HG03565 (cell line): Measurements from ENCODE around the gene ILDR2.

Source experiments
- ATAC-seq: cut with Tn5 transposase; IDR thresholded peaks from one replicate; pipeline ENCODE4 v1.9.1; 2021; ENCODE audit warnings: mild to moderate bottlenecking, moderate library complexity; ENCODE audit not compliant: unreplicated experiment

Gene ILDR2

GRCh38 chr1:166975361-166976129 lies at the start of gene ILDR2:
ILDR2 (minus strand) TSS chr1:166975540; CDS start chr1:166975268, 272 bp downstream.
- ATAC-seq, result peak; percentile 36

GRCh38 chr1:167022384-167022783 lies 47.0 kb upstream of the ILDR2 start:
- ATAC-seq, result no peak

DNA sequence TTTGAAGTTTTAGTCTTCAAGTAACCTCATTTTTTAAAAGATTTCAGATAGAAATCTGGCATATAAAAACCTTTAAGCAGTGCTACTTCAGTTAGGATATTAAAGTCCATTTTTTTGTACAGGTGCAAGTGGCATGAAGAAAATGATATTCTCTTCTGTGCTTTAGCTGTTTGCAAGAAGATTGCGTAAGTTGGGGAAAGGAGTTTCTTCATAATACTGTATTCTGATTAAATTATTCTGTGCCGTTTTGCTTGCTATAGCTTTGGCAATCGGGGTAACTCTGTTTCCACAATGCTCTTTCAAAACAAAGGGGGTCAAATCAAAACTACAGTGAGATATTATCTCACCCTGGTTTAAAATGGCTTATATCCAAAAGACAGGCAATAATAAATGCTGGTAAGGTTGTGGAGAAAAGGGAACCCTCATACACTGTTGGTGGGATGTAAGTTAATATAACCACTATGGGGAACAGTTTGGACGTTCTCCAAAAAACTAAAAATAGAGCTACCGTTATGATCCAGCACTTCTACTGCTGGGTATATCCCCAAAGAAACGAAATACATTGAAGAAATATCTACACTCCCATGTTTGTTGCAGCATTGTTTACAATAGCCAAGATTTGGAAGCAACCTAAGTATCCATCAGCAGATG lies 40.9 kb upstream of the ILDR2 start:
- no peak for ATAC-seq

- no peak for ATAC-seq
These were observed 38.0 kb upstream of the ILDR2 start for GRCh38 chr1:167013108-167013929.

- ATAC-seq, result no peak
These were observed 37.2 kb upstream of the ILDR2 start for GRCh38 chr1:167012570-167012969.

GRCh38 chr1:167011560-167012191 lies 36.3 kb upstream of the ILDR2 start:
- ATAC-seq, result no peak

DNA sequence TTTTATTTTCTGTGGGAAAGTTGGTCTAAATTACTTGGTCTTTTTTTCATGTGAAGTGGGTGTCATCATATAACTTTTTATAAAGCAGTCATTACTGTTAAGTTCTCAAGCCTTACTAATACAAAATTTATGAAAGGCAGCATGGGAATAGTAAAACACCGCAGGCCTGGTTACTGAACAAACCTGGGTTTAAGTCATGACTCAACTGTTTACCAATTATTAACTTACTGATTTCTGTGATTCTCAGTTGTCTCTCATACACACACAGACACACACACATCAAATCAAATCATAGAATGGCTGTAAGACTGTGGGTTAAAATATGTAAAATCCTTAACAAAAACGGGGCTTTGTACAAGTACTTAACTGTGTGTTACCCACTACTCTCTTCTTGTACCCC lies 28.4 kb upstream of the ILDR2 start:
- no peak for ATAC-seq

- no peak for ATAC-seq
These were observed 27.0 kb upstream of the ILDR2 start for GRCh38 chr1:167002354-167002753.

- ATAC-seq, result no peak
These were observed 25.2 kb upstream of the ILDR2 start for GRCh38 chr1:167000546-167000945.

DNA sequence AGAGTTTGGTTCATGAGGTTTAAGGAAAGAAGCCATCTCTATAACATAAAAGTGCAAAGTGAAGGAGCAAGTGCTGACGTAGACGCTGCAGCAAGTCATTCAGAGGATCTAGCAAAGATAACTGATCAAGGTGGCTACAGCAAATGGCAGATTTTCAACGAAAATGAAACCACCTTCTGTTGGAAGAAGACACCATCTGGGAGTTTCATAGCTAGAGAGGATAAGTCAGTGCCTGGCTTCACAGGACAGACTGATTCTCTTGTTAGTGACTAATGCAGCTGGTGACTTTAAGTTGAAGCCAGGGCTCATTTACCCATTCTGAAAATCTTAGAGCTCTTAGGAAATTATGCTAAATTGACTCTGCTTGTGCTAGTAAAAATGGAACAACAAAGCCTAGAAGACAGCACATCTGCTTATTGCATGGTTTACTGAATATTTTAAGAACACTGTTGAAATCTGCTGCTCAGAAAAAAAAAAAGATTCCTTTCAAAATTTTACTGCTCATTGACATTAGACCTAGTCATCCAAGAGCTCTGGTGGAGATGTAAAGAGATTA lies 24.2 kb upstream of the ILDR2 start:
- ATAC-seq, result no peak

DNA sequence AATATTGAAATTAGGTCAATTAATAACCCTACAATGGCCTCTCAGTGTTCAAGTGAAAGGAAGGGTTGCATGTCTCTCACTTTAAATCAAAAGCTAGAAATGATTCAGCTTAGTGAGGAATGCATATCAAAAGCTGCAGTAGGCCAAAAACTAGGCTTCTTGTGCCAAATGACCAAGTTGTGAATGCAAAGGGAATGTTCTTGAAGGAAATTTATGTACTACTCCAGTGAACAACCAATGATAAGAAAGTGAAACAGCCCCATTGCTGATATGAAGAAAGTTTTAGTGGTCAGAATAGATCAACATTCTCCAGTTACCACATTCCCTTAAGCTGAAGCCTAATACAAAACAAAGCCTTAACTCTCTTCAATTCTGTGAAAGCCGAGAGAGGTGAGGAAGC lies 23.7 kb upstream of the ILDR2 start:
- ATAC-seq, result no peak

DNA sequence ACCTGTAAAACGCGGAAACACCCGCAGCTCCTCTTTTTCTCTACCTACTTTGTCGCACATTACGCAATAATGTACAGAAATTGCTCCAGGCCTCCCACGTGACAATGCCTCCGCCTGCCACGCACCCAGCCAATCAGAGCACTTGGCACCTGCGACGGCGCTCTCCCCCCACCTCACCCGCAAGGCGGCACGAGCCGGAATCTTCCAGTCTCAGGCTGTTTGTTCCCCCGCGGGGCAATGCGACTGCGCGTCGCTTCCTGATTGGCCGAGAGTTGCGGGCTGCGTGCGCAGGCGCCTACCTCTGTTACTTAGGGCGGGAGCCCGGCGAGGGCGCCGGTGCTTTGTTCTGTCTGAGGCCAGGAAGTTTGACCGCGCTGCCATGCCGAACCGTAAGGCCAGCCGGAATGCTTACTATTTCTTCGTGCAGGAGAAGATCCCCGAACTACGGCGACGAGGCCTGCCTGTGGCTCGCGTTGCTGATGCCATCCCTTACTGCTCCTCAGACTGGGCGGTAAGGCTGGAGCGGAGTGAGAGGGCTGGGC lies 13.7 kb upstream of the ILDR2 start, which contains the start of gene MAEL:
Gene MAEL, plus strand, starts transcription at position 307 of the 542 bp plus-strand sequence. Its CDS starts 73 bp downstream, at position 380.
- ATAC-seq, result no peak

DNA sequence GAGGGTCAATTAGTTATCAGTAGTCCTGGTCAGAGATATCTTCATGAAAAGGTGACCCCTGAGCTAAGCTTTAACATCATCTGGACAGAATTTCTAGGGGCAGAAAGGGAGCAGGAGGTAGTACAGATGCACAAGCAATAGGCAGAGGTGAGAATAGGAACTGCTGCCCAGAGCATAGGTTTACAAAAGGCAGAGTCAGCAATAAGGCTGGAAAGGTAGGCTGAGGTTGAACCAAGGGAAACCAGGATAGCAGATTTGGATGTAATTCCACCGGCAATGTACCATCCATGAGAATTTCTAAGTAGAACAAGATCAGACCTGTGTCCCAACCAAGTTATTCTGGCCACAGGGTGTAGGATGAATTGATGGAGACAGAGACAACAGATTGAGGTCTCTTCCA lies 6.2 kb upstream of the ILDR2 start:
- ATAC-seq, result no peak

- no peak for ATAC-seq
These were observed 5.5 kb upstream of the ILDR2 start for GRCh38 chr1:166980818-166981217.

- ATAC-seq, result no peak
These were observed 5.0 kb upstream of the ILDR2 start for GRCh38 chr1:166980383-166980782.

DNA sequence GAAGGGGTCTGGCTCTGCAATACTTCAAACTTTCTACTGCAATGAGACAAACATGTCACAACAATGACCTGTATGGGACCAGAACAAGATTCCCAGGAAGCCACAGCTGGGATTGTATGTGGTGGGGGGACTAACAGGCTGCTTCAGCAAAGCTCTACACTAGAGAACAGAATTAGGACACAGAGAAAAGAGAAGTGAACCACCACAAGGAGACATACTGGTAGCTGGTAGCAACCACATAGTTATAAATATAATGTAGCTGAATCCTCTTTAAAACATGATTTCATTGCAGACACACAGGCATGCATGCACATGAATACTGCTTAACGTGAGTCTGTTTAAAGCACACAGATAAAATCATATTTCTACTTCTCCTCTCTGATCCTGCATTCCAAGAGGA lies 3.5 kb upstream of the ILDR2 start:
- ATAC-seq, result peak; percentile 71

DNA sequence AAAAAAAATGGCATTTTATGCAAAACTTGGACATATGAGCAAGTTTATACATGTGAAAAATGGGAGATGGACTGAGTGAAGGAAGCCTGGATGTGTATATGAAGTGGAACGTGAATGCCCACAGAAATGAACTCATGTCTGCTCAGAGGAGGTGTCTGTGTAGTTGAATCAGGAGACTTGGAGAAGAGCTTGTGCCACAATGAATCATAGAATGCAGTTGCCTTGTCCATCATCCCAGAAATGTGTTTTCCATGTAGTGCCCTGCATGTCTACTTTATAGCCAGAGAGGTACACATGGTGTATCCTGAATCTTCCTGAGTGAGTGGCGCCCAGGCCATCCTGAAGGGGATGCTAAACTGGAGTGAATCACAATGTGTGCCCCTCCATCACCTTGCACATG lies 2.6 kb upstream of the ILDR2 start:
- no peak for ATAC-seq

DNA sequence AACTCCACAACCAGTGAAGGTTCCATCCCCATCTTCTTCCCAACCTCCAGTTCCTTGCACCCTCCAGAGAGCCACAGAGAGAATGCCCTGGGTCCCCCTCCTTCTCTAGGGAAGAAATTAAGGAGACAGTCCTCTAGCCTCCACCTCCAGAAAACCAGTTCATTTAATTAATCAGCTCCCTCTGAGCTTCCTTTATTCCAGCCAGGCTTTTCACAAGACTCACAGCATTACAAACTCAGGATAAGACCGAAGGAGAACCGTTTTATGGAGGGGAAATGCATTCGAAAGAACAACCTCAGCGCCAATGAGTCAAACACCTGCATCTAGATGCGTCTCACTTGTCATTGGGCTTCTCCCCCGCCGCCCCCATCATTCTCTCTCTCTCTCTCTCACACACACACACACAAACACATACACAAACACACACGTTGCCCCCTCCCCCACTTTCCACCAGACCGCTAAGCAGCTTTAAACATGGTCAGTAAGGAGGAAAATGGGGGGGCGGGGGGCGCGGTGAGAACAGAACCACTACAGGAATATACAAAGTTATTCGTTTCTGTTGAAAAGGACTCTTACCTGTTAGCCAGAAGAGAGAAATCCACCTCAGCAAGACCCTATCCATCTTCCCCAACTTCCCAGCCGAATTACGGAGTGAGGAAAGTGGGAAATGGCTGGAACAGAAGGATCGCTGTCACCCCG lies 544 bp downstream of the ILDR2 start:
- no peak for ATAC-seq

DNA sequence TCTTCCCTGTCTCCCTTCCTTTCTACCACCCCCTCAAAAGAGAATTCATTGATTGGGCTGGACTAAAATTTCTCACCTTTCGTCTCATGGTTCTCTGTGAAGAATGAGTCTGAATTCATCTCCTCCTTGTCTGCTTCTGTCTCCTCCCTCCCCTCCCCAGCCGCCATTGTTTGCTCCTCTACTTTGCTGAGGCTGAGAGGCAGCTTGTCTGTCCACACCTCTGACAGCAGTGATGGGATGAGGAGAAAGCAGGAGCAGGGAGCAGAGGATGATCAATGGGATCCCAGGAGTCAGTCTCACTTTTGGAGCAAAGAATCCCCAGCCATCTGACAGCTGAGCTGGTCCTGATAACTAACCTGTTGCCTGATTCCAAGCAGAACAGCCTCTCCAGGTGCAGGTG lies 2.5 kb downstream of the ILDR2 start:
- ATAC-seq, result no peak

DNA sequence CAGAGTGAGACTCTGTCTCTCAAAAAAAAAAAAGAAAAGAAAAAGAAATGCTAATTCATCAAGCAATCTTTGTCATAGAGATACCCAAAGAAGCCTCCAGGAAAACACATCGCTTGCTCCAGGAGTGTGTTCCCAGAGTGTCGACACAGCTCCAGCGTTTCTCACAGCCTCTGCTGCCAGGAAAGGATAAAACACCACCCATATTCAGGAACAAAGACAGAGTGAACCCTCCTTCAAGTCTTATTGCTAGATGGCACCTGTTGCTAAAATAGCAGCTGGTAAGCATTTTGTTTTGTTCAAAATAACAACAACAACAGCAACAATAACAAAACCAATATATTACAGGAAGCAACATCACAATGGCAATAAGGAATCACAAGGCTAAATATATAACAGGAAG lies 3.1 kb downstream of the ILDR2 start:
- ATAC-seq, result no peak
